HepG2 (cell line): ENCODE data around the gene KHK. TPM values are rescaled to one million over a fixed set of nuclear protein-coding genes. Genes with fewer than 3 reads are reported as not detected.

Source experiments
- HDAC6 ChIP-seq: fragments of 200-600 bp; sonication (generic); IDR thresholded peaks from 2 replicates; pipeline ENCODE4 v1.7.0; 2017; ENCODE audit warnings: mild to moderate bottlenecking, antibody characterized with exemption, low read length, low read depth
- MTF2 ChIP-seq: sonication (generic); formaldehyde crosslinking; IDR thresholded peaks from 2 replicates; pipeline ENCODE4 v1.5.0; 2020; ENCODE audit warnings: missing genetic modification reagents, borderline replicate concordance
- SP140L ChIP-seq: sonication (generic); formaldehyde crosslinking; IDR thresholded peaks from 2 replicates; pipeline ENCODE4 v1.4.0; 2020; ENCODE audit warnings: missing genetic modification reagents, borderline replicate concordance
- ZC3H13 ChIP-seq: sonication (generic); formaldehyde crosslinking; IDR thresholded peaks from 2 replicates; pipeline ENCODE4 v1.8.1; 2023; ENCODE audit warnings: mild to moderate bottlenecking, missing genetic modification reagents, moderate library complexity
- ZNF546 ChIP-seq: sonication (generic); formaldehyde crosslinking; conservative IDR thresholded peaks from 2 replicates; pipeline ENCODE4 v1.8.1; 2023; ENCODE audit warnings: mild to moderate bottlenecking, missing genetic modification reagents
- polyA plus RNA-seq, 8 experiments: library from polyadenylated mRNA; depleted of rRNA in 3 of 8; stranded (reverse) in 7 of 8; unstranded in 1 of 8; fragments of >200 nt; fragmentation: Illumina TruSeq in 4 of 8; extraction: Trizol in 4 of 8; gene quantifications; 2 replicates each; pipeline versions ENCODE4 v1.2.1 to v1.2.3, GENCODE V29; 2011 to 2016; ENCODE audit warnings: low read depth in 4 of 8, missing spikeins in 1 of 8, mixed read lengths in 1 of 8; ENCODE audit not compliant: insufficient read depth in 1 of 8
- total RNA-seq, 5 experiments: library from RNA; depleted of rRNA; stranded (reverse); fragments of >200 nt; fragmentation: Illumina TruSeq; extraction: Trizol; gene quantifications; 2 replicates each; pipeline ENCODE4 v1.2.3, GENCODE V29; 2016; ENCODE audit warnings: low read depth in 1 of 5
- TF ChIP-seq, protein P1 (sequence below): sonication (generic); formaldehyde crosslinking; IDR thresholded peaks from 2 replicates; pipeline ENCODE4 v1.8.1; 2023; ENCODE audit warnings: mild to moderate bottlenecking, missing genetic modification reagents, borderline replicate concordance
- TF ChIP-seq, protein P2 (sequence below): sonication (generic); formaldehyde crosslinking; IDR thresholded peaks from 2 replicates; pipeline ENCODE4 v1.5.1; 2020; ENCODE audit warnings: missing genetic modification reagents, mild to moderate bottlenecking, borderline replicate concordance
- TF ChIP-seq, protein P3 (sequence below): sonication (generic); formaldehyde crosslinking; IDR thresholded peaks from 2 replicates; pipeline ENCODE4 v1.5.0; 2020; ENCODE audit warnings: missing genetic modification reagents, mild to moderate bottlenecking, borderline replicate concordance

Gene KHK
- total and polyA plus RNA-seq, 2 of the 13 experiments (the other 11 are each of a cell fraction or from before 2014, with no cell fraction given) = 40.9 to 99.2 TPM

DNA sequence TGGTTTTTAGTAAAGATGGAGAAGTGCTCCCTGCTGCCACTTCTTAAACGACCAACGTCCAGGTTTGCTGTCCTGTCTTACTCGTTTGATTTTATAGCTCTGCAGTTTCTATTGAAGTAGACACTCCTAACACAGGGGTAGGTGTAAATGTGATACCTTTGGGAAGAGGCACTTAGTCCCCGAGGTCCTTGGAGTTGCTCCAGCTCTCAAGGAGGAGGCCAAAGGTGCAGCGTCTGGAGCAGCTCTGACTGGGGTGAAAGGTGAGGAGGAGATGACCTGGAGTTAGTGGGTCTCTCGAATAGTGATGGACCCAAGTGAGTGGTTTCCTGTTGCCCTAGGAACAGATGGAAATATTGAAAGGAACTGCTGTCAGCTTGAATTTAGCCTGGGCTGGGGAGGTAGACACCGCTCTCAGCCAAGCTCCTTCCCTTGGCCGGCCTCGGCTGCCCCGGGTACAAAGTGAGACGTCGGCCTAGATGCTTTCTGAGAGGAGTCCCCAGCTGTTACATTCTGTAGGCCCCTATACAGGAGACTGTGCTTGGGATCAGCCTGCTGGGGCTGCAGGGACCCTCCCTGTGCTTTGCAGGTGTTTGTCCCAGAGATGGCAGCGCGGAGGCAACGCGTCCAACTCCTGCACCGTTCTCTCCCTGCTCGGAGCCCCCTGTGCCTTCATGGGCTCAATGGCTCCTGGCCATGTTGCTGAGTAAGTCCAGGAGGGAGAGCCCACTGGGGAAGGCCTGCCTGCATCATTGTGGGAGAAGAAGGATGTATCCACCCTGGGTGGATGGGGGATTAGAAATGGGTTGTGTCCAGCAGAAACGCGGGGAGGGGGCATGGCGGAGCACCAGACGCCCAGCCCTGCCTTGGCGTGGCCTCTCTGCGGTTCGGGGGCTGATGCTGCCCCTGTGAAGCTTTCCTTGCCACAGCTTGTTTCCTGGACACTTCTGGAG lies 5.4 kb downstream of the KHK start (continued):
- TF ChIP-seq SP140L (CRISPR knock-in tag) = no peak
- TF ChIP-seq, protein P1, sequence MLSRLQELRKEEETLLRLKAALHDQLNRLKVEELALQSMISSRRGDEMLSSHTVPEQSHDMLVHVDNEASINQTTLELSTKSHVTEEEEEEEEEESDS (CRISPR knock-in tag) = no peak
- TF ChIP-seq, protein P2, sequence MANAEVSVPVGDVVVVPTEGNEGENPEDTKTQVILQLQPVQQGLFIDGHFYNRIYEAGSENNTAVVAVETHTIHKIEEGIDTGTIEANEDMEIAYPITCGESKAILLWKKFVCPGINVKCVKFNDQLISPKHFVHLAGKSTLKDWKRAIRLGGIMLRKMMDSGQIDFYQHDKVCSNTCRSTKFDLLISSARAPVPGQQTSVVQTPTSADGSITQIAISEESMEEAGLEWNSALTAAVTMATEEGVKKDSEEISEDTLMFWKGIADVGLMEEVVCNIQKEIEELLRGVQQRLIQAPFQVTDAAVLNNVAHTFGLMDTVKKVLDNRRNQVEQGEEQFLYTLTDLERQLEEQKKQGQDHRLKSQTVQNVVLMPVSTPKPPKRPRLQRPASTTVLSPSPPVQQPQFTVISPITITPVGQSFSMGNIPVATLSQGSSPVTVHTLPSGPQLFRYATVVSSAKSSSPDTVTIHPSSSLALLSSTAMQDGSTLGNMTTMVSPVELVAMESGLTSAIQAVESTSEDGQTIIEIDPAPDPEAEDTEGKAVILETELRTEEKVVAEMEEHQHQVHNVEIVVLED = no peak
- TF ChIP-seq ZNF546 (CRISPR knock-in tag) = peak; percentile 29; the same call in 1 of the 2 replicates
- no peak for TF ChIP-seq HDAC6
- TF ChIP-seq ZC3H13 (CRISPR knock-in tag) = no peak
- TF ChIP-seq MTF2 (CRISPR knock-in tag) = no peak
- TF ChIP-seq, protein P3, sequence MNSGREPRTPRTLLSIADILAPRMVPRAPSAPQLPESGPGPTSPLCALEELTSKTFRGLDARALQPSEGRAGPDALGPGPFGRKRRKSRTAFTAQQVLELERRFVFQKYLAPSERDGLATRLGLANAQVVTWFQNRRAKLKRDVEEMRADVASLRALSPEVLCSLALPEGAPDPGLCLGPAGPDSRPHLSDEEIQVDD (CRISPR knock-in tag) = no peak
